GM23338 (cell line): ENCODE measurements around the gene SLC4A5. TPM values are rescaled to one million over a fixed set of nuclear protein-coding genes. Genes with fewer than 3 reads are reported as not detected.

Experiments used
- ATAC-seq: fragments of 200-7000 bp; cut with Tn5 transposase; 3 replicates; pipeline ENCODE4 v1.9.1; 2020
- DNase-seq: peaks from one replicate; pipeline ENCODE4 v3.0.0-alpha.2; 2015; ENCODE audit warnings: low spot score
- H2AFZ ChIP-seq: fragments of 200-600 bp; sonication (generic); 2 replicates; pipeline ENCODE4 v1.8.0; 2016; ENCODE audit warnings: antibody characterized with exemption, mild to moderate bottlenecking, moderate library complexity
- H3F3A ChIP-seq: fragments of 200-600 bp; sonication (generic); replicated peaks from 2 replicates; pipeline ENCODE4 v1.8.0; 2017; ENCODE audit warnings: antibody characterized with exemption, mixed run types, low read depth
- H3K27ac ChIP-seq: fragments of 200-600 bp; sonication (generic); 2 replicates; pipeline ENCODE4 v1.6.1; 2016; ENCODE audit warnings: low read depth
- H3K27me3 ChIP-seq: fragments of 200-600 bp; sonication (generic); 2 replicates; pipeline ENCODE4 v1.8.0; 2016; ENCODE audit warnings: mild to moderate bottlenecking, mixed run types, moderate library complexity; ENCODE audit not compliant: insufficient read depth
- H3K36me3 ChIP-seq: fragments of 200-600 bp; sonication (generic); 2 replicates; pipeline ENCODE4 v1.8.0; 2016; ENCODE audit warnings: mild to moderate bottlenecking; ENCODE audit not compliant: insufficient read depth
- H3K4me1 ChIP-seq: fragments of 200-600 bp; sonication (generic); 2 replicates; pipeline ENCODE4 v1.8.0; 2016; ENCODE audit warnings: mild to moderate bottlenecking, moderate library complexity; ENCODE audit not compliant: insufficient read depth
- H3K4me2 ChIP-seq: fragments of 200-600 bp; sonication (generic); 2 replicates; pipeline ENCODE4 v1.7.1; 2017; ENCODE audit warnings: mixed run types
- H3K4me3 ChIP-seq: fragments of 200-600 bp; sonication (generic); 2 replicates; pipeline ENCODE4 v1.6.1; 2016; ENCODE audit warnings: mixed run types
- H3K79me2 ChIP-seq: fragments of 200-600 bp; sonication (generic); replicated peaks from 2 replicates; pipeline ENCODE4 v1.8.0; 2017; ENCODE audit warnings: mild to moderate bottlenecking; ENCODE audit not compliant: insufficient read depth
- H3K9me2 ChIP-seq: fragments of 200-600 bp; sonication (generic); 2 replicates; pipeline ENCODE4 v1.8.0; 2017; ENCODE audit not compliant: insufficient read depth
- H4K20me1 ChIP-seq: fragments of 200-600 bp; sonication (generic); replicated peaks from 2 replicates; pipeline ENCODE4 v1.8.0; 2017; ENCODE audit warnings: mild to moderate bottlenecking; ENCODE audit not compliant: insufficient read depth
- H3K27ac Mint-ChIP-seq: 2 replicates; pipeline ENCODE4 v1.8.0; 2020; ENCODE audit warnings: inconsistent platforms, mild to moderate bottlenecking, moderate library complexity, mixed read lengths
- H3K27me3 Mint-ChIP-seq: 3 replicates; pipeline ENCODE4 v1.8.0; 2022; ENCODE audit warnings: low read depth, mild to moderate bottlenecking, moderate library complexity, mixed read lengths, inconsistent platforms; ENCODE audit not compliant: insufficient read depth, poor library complexity
- H3K36me3 Mint-ChIP-seq: 3 replicates; pipeline ENCODE4 v1.8.0; 2021; ENCODE audit warnings: low read depth, mild to moderate bottlenecking, inconsistent platforms, moderate library complexity, mixed read lengths
- H3K4me1 Mint-ChIP-seq: 3 replicates; pipeline ENCODE4 v1.8.0; 2020; ENCODE audit warnings: mild to moderate bottlenecking, inconsistent platforms, mixed read lengths
- H3K4me3 Mint-ChIP-seq: 3 replicates; pipeline ENCODE4 v1.8.0; 2021; ENCODE audit warnings: moderate library complexity, mild to moderate bottlenecking, inconsistent platforms, mixed read lengths
- H3K9me3 Mint-ChIP-seq: 3 replicates; pipeline ENCODE4 v1.8.0; 2020; ENCODE audit warnings: moderate library complexity, mild to moderate bottlenecking, inconsistent platforms, mixed read lengths
- EZH2 ChIP-seq: fragments of 200-600 bp; sonication (generic); IDR thresholded peaks from one replicate; pipeline ENCODE4 v1.8.0; 2017; ENCODE audit warnings: antibody characterized with exemption, mild to moderate bottlenecking, low read depth; ENCODE audit not compliant: unreplicated experiment
- EZH2phosphoT487 ChIP-seq: fragments of 200-600 bp; sonication (generic); IDR thresholded peaks from one replicate; pipeline ENCODE4 v1.8.1; 2018; ENCODE audit warnings: antibody characterized with exemption; ENCODE audit not compliant: unreplicated experiment
- ZNF114 ChIP-seq: fragments of 250-450 bp; sonication (Bioruptor Pico); IDR thresholded peaks from 2 replicates; pipeline ENCODE4 v1.5.0; 2020; ENCODE audit warnings: mild to moderate bottlenecking, moderate library complexity
- polyA plus RNA-seq: library from polyadenylated mRNA; unstranded; fragments of >200 nt; fragmentation: Nextera tagmentation; extraction: Ambion mirVana; gene quantifications from 2 replicates; pipeline ENCODE4 v1.2.1, GENCODE V29; 2016
- total RNA-seq: library from RNA; depleted of rRNA; stranded (reverse); fragments of >200 nt; shearing (Covaris generic); gene quantifications from 2 replicates; pipeline ENCODE4 v1.2.3, GENCODE V29; 2014
- TF ChIP-seq, protein P1 (sequence below): IDR thresholded peaks from one replicate; pipeline ENCODE4 v1.6.1; 2018; ENCODE audit warnings: antibody characterized with exemption; ENCODE audit not compliant: unreplicated experiment
- TF ChIP-seq, protein P2 (sequence below): IDR thresholded peaks from 2 replicates; pipeline ENCODE4 v1.6.1; 2016; ENCODE audit warnings: antibody characterized with exemption
- TF ChIP-seq, protein P3 (sequence below), 2 experiments: fragments of 200-600 bp in 1 of 2; sonication (generic) in 1 of 2; conservative IDR thresholded peaks; 2 replicates each; pipeline versions ENCODE4 v1.5.1 to v1.6.1; 2016 to 2017; ENCODE audit warnings: antibody characterized with exemption in 2 of 2, low read depth in 2 of 2, mild to moderate bottlenecking in 2 of 2, moderate library complexity in 1 of 2
- TF ChIP-seq, protein P4 (sequence below): fragments of 250-450 bp; sonication (Bioruptor Pico); IDR thresholded peaks from 2 replicates; pipeline ENCODE4 v1.5.0; 2020; ENCODE audit warnings: mild to moderate bottlenecking, moderate library complexity

Gene SLC4A5
- total and polyA plus RNA-seq, 2 experiments from 2014 or later, result 0.24 to 0.70 TPM

DNA sequence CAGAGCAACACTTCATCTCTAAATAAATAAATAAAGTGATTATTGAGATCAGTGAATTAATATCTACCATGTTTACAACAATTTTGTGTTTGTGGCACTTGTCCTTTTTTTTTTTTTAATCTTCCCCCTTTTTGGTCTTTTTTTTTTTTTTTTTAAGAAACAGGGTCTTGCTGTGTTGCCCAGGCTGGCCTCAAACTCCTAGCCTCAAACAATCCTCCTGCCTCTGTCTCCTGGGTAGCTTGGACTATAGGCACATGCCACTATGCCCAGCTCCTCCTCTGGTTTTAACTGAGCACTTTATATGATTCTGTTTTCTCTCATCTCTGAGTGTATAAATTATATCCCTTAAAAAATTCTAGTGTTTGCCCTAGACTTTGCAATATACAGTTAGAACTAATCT, 30.3 kb downstream of the SLC4A5 start (continued):
- TF ChIP-seq, protein P1, sequence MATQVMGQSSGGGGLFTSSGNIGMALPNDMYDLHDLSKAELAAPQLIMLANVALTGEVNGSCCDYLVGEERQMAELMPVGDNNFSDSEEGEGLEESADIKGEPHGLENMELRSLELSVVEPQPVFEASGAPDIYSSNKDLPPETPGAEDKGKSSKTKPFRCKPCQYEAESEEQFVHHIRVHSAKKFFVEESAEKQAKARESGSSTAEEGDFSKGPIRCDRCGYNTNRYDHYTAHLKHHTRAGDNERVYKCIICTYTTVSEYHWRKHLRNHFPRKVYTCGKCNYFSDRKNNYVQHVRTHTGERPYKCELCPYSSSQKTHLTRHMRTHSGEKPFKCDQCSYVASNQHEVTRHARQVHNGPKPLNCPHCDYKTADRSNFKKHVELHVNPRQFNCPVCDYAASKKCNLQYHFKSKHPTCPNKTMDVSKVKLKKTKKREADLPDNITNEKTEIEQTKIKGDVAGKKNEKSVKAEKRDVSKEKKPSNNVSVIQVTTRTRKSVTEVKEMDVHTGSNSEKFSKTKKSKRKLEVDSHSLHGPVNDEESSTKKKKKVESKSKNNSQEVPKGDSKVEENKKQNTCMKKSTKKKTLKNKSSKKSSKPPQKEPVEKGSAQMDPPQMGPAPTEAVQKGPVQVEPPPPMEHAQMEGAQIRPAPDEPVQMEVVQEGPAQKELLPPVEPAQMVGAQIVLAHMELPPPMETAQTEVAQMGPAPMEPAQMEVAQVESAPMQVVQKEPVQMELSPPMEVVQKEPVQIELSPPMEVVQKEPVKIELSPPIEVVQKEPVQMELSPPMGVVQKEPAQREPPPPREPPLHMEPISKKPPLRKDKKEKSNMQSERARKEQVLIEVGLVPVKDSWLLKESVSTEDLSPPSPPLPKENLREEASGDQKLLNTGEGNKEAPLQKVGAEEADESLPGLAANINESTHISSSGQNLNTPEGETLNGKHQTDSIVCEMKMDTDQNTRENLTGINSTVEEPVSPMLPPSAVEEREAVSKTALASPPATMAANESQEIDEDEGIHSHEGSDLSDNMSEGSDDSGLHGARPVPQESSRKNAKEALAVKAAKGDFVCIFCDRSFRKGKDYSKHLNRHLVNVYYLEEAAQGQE, result no peak
- TF ChIP-seq EZH2, result no peak

DNA sequence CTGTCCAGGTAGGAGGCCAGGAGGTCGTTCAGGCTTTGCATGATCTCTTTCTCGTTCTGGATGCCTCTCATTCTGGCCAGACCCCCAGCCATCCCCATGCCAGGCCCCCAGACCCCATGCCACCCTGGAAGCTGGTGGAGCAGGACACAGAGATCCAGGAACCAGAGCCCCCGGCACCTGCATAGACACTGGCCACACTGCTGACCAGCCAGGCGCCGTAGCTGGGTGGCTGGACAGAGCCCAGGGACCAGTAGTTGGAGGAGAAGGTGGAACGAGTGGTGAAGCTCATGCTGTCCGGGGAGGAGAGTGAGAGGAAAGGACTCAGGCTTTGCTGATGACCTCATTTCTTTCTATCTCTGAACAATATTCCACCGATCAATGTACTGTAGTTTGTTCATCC, 35.5 kb downstream of the SLC4A5 start:
- Histone ChIP-seq H3K4me3 (no peak overlapping the region), H2AFZ (no peak overlapping the region), H3K27ac (no peak overlapping the region), H3K36me3 (no peaks in the 10 kb centered on the region), H4K20me1 (no peaks in the 10 kb centered on the region), H3F3A (no peaks in the 10 kb centered on the region), H3K4me1 (no peaks in the 10 kb centered on the region), H3K4me2 (no peak overlapping the region), H3K79me2 (no peaks in the 10 kb centered on the region), H3K9me2 (no peaks in the 10 kb centered on the region; the same call in 1 of the 2 replicates), H3K27me3 (no peaks in the 10 kb centered on the region)
- Mint-ChIP-seq H3K27ac (no peak overlapping the region), H3K9me3 (peaks cover 8% of the 10 kb centered on the region; the same call in 2 of the 3 replicates), H3K36me3 (no peaks in the 10 kb centered on the region; the same call in 2 of the 3 replicates), H3K4me3 (no peak overlapping the region), H3K27me3 (peaks cover 6% of the 10 kb centered on the region), H3K4me1 (no peaks in the 10 kb centered on the region)
- TF ChIP-seq EZH2phosphoT487 (no peak), ZNF114 (CRISPR knock-in tag) (no peak), EZH2 (no peak)
- TF ChIP-seq, protein P2, sequence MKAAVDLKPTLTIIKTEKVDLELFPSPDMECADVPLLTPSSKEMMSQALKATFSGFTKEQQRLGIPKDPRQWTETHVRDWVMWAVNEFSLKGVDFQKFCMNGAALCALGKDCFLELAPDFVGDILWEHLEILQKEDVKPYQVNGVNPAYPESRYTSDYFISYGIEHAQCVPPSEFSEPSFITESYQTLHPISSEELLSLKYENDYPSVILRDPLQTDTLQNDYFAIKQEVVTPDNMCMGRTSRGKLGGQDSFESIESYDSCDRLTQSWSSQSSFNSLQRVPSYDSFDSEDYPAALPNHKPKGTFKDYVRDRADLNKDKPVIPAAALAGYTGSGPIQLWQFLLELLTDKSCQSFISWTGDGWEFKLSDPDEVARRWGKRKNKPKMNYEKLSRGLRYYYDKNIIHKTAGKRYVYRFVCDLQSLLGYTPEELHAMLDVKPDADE, result no peak
- TF ChIP-seq, protein P3, sequence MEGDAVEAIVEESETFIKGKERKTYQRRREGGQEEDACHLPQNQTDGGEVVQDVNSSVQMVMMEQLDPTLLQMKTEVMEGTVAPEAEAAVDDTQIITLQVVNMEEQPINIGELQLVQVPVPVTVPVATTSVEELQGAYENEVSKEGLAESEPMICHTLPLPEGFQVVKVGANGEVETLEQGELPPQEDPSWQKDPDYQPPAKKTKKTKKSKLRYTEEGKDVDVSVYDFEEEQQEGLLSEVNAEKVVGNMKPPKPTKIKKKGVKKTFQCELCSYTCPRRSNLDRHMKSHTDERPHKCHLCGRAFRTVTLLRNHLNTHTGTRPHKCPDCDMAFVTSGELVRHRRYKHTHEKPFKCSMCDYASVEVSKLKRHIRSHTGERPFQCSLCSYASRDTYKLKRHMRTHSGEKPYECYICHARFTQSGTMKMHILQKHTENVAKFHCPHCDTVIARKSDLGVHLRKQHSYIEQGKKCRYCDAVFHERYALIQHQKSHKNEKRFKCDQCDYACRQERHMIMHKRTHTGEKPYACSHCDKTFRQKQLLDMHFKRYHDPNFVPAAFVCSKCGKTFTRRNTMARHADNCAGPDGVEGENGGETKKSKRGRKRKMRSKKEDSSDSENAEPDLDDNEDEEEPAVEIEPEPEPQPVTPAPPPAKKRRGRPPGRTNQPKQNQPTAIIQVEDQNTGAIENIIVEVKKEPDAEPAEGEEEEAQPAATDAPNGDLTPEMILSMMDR (conservative IDR thresholded peaks at IDR 0.05; ENCODE audit: low read depth in 2 of 2), result no peak
- TF ChIP-seq, protein P4, sequence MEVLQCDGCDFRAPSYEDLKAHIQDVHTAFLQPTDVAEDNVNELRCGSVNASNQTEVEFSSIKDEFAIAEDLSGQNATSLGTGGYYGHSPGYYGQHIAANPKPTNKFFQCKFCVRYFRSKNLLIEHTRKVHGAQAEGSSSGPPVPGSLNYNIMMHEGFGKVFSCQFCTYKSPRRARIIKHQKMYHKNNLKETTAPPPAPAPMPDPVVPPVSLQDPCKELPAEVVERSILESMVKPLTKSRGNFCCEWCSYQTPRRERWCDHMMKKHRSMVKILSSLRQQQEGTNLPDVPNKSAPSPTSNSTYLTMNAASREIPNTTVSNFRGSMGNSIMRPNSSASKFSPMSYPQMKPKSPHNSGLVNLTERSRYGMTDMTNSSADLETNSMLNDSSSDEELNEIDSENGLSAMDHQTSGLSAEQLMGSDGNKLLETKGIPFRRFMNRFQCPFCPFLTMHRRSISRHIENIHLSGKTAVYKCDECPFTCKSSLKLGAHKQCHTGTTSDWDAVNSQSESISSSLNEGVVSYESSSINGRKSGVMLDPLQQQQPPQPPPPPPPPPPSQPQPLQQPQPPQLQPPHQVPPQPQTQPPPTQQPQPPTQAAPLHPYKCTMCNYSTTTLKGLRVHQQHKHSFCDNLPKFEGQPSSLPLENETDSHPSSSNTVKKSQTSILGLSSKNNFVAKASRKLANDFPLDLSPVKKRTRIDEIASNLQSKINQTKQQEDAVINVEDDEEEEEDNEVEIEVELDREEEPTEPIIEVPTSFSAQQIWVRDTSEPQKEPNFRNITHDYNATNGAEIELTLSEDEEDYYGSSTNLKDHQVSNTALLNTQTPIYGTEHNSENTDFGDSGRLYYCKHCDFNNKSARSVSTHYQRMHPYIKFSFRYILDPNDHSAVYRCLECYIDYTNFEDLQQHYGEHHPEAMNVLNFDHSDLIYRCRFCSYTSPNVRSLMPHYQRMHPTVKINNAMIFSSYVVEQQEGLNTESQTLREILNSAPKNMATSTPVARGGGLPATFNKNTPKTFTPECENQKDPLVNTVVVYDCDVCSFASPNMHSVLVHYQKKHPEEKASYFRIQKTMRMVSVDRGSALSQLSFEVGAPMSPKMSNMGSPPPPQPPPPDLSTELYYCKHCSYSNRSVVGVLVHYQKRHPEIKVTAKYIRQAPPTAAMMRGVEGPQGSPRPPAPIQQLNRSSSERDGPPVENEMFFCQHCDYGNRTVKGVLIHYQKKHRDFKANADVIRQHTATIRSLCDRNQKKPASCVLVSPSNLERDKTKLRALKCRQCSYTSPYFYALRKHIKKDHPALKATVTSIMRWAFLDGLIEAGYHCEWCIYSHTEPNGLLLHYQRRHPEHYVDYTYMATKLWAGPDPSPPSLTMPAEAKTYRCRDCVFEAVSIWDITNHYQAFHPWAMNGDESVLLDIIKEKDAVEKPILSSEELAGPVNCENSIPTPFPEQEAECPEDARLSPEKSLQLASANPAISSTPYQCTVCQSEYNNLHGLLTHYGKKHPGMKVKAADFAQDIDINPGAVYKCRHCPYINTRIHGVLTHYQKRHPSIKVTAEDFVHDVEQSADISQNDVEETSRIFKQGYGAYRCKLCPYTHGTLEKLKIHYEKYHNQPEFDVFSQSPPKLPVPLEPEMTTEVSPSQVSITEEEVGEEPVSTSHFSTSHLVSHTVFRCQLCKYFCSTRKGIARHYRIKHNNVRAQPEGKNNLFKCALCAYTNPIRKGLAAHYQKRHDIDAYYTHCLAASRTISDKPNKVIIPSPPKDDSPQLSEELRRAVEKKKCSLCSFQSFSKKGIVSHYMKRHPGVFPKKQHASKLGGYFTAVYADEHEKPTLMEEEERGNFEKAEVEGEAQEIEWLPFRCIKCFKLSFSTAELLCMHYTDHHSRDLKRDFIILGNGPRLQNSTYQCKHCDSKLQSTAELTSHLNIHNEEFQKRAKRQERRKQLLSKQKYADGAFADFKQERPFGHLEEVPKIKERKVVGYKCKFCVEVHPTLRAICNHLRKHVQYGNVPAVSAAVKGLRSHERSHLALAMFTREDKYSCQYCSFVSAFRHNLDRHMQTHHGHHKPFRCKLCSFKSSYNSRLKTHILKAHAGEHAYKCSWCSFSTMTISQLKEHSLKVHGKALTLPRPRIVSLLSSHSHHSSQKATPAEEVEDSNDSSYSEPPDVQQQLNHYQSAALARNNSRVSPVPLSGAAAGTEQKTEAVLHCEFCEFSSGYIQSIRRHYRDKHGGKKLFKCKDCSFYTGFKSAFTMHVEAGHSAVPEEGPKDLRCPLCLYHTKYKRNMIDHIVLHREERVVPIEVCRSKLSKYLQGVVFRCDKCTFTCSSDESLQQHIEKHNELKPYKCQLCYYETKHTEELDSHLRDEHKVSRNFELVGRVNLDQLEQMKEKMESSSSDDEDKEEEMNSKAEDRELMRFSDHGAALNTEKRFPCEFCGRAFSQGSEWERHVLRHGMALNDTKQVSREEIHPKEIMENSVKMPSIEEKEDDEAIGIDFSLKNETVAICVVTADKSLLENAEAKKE (CRISPR knock-in tag), result no peak
- ATAC-seq, result no peak
- DNase-seq, result no peak
